BJ (cell line): ENCODE measurements around the gene PLPP7. TPM values are rescaled to one million over a fixed set of nuclear protein-coding genes. Genes with fewer than 3 reads are reported as not detected.

Source experiments
- CTCF ChIA-PET: fragments of 350-600 bp; formaldehyde crosslinking; extraction: SDS; loops from one replicate; lab custom pipeline; 2021; ENCODE audit warnings: antibody characterized with exemption, inconsistent platforms; lab: Yijun Ruan, JAX
- POLR2A ChIA-PET: fragments of 300-600 bp; sonication (Branson Sonifier 250); formaldehyde crosslinking; extraction: SDS; loops from one replicate; lab custom pipeline; 2021; ENCODE audit warnings: antibody characterized with exemption; lab: Charles Lee
- DNase-seq: peaks from one replicate; pipeline ENCODE4 v3.0.0-alpha.2; 2011; ENCODE audit warnings: low read depth
- H3K27me3 ChIP-seq: 2 replicates; pipeline ENCODE4 v1.6.0; 2011; ENCODE audit warnings: low read length; ENCODE audit not compliant: control insufficient read depth, insufficient read depth
- H3K36me3 ChIP-seq: 2 replicates; pipeline ENCODE4 v1.5.1; 2011; ENCODE audit warnings: low read length; ENCODE audit not compliant: control insufficient read depth, insufficient read depth
- H3K4me3 ChIP-seq: 2 replicates; pipeline ENCODE4 v1.5.1; 2011; ENCODE audit warnings: low read depth, mild to moderate bottlenecking, control low read depth, low read length
- CTCF ChIP-seq: IDR thresholded peaks from 2 replicates; pipeline ENCODE4 v1.5.1; 2011; ENCODE audit warnings: low read depth, mild to moderate bottlenecking, control low read depth, inconsistent platforms, low read length, moderate library complexity; ENCODE audit not compliant: insufficient read depth
- polyA plus RNA-seq: library from polyadenylated mRNA; depleted of rRNA; stranded (reverse); fragments of >200 nt; gene quantifications from 2 replicates; pipeline ENCODE4 v1.2.3, GENCODE V29; 2011

The PLPP7 gene
- polyA plus RNA-seq, 1 experiment, result 3.9 TPM

DNA sequence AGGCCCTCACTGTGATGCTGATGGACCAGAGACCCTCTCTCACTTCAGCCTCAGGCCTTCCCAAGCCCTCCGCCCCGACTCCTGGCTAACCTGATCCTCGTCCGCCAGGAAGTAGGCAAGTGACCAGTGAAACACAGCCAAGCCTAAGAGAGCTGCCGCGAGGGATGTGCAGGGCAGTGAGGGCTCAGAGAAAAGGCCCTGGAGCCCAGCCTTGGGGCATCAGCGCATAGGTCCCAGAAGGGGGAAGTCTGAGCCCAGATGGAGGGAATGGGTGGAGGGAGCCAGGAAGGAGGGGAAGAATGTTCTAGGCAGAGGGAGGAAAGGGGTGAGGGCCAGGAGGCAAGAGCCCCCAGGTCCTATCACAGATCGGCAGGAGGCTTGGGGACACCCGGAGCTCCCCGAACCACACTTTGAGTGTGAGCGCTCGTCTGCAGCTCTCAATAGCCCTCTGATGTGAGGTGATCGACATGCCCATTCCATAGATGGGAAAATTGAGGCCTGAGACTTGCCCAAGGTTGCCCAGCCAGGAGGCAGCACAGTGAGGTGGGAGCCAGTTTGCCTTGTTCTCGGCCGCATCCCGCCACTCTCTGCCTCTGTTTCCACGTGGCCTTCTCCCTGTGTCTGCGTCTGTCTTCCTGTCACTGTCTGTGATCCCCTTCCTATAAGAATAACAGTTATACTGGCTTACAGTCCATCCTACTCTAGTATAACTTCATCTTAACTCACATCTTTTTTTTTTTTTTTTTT, 20.2 kb downstream of the PLPP7 start:
- no peak for DNase-seq
- TF ChIP-seq CTCF, result no peak
- Histone ChIP-seq H3K27me3 (no peaks in the 10 kb centered on the region), H3K4me3 (no peak overlapping the region), H3K36me3 (no peaks in the 10 kb centered on the region)
- ChIA-PET CTCF (interaction anchor here (1.2 kb wide), 1 partner anchor 26 kb away, joined by 3 read pairs; no protein-coding TSS in a partner anchor), POLR2A (no interaction called here)

- ChIA-PET POLR2A (no interaction called here), CTCF (interaction anchor here (0.6 kb wide), 1 partner anchor 16 kb away, joined by 4 read pairs; no protein-coding TSS in a partner anchor)
- peaks cover 3% of the 10 kb centered on the region for H3K27me3 ChIP-seq
- no peak overlapping the region for H3K4me3 ChIP-seq
- no peak for TF ChIP-seq CTCF
- H3K36me3 ChIP-seq, result no peaks in the 10 kb centered on the region
- DNase-seq, result no peak
Observed at GRCh38 chr9:131310833-131311554, 21.5 kb downstream of the PLPP7 start.

DNA sequence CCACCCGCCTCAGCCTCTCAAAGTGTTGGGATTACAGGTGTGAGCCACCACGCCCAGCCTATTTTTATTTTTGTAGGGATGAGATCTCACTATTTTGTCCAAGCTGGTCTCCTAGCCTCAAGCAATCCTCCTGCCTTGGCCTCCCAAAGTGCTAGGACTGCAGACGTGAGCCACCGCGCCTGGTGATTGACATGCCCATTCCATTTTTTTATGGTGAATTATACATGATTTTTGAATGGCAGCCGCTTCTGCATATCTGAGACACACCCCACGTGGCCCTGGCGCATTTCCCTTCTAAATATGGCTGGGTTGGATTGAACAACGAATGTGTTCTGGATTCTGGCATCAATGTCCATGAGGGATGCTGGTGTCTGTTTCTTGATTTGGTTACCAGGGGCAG, 22.7 kb downstream of the PLPP7 start:
- DNase-seq, result no peak
- CTCF ChIA-PET, result no interaction called here

GRCh38 chr9:131312822-131313770, 23.6 kb downstream of the PLPP7 start:
- ChIA-PET CTCF (no interaction called here), POLR2A (no interaction called here)
- Histone ChIP-seq H3K4me3 (no peak overlapping the region), H3K36me3 (no peaks in the 10 kb centered on the region), H3K27me3 (peaks cover 3% of the 10 kb centered on the region)
- no peak for TF ChIP-seq CTCF
- no peak for DNase-seq

More for the DNA sequence above, 22.7 kb downstream of the PLPP7 start:
- POLR2A ChIA-PET, result no interaction called here
- TF ChIP-seq CTCF, result no peak
- H3K27me3 ChIP-seq, result peaks cover 3% of the 10 kb centered on the region
- no peaks in the 10 kb centered on the region for H3K36me3 ChIP-seq
- no peak overlapping the region for H3K4me3 ChIP-seq
